ENCODE measurements around the gene TNFRSF13B.

- TF ChIP-seq CTCF (IDR thresholded peaks at IDR 0.05 in 2 of 3, conservative IDR thresholded peaks at IDR 0.05 in 1 of 3; ENCODE audit: borderline replicate concordance in 1 of 3, insufficient read depth in 1 of 3, low read depth in 2 of 3, low read length in 2 of 3) (no peak), POLR2A (IDR thresholded peaks at IDR 0.05; ENCODE audit: borderline replicate concordance, extremely low read depth, insufficient read depth, insufficient read length) (no peak), EZH2phosphoT487 (IDR thresholded peaks at IDR 0.05; ENCODE audit: borderline replicate concordance) (no peak), EZH2 (IDR thresholded peaks at IDR 0.05) (no peak), YY1 (IDR thresholded peaks at IDR 0.05; ENCODE audit: extremely low read depth, insufficient replicate concordance, low read depth, low read length) (no peak), POLR2AphosphoS5 (IDR thresholded peaks at IDR 0.05; ENCODE audit: low read depth, low read length) (no peak), REST (IDR thresholded peaks at IDR 0.05; ENCODE audit: low read depth) (no peak)
- TF ChIP-seq, protein P1, sequence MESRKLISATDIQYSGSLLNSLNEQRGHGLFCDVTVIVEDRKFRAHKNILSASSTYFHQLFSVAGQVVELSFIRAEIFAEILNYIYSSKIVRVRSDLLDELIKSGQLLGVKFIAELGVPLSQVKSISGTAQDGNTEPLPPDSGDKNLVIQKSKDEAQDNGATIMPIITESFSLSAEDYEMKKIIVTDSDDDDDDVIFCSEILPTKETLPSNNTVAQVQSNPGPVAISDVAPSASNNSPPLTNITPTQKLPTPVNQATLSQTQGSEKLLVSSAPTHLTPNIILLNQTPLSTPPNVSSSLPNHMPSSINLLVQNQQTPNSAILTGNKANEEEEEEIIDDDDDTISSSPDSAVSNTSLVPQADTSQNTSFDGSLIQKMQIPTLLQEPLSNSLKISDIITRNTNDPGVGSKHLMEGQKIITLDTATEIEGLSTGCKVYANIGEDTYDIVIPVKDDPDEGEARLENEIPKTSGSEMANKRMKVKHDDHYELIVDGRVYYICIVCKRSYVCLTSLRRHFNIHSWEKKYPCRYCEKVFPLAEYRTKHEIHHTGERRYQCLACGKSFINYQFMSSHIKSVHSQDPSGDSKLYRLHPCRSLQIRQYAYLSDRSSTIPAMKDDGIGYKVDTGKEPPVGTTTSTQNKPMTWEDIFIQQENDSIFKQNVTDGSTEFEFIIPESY (IDR thresholded peaks at IDR 0.05; ENCODE audit: extremely low read depth, insufficient replicate concordance, low read length) = no peak
Measured at GRCh38 chr17:16943032-16943352, 28.9 kb downstream of the TNFRSF13B start.
